Kidney epithelial cell (primary cell): ENCODE measurements around the gene ADIRF. TPM values are rescaled to one million over a fixed set of nuclear protein-coding genes. Genes with fewer than 3 reads are reported as not detected.

Source experiments
- DNase-seq: peaks from one replicate; pipeline ENCODE4 v3.0.0-alpha.2; 2010; ENCODE audit warnings: low read depth
- H3K27me3 ChIP-seq: 2 replicates; pipeline ENCODE4 v1.6.0; 2011; ENCODE audit warnings: low read length; ENCODE audit not compliant: control insufficient read depth, insufficient read depth
- H3K36me3 ChIP-seq: 2 replicates; pipeline ENCODE4 v1.5.1; 2011; ENCODE audit warnings: low read length; ENCODE audit not compliant: control insufficient read depth, insufficient read depth
- H3K4me3 ChIP-seq: 2 replicates; pipeline ENCODE4 v1.5.1; 2011; ENCODE audit warnings: low read depth, mild to moderate bottlenecking, control low read depth, low read length
- total RNA-seq: library from RNA; depleted of rRNA; stranded (reverse); fragments of >200 nt; gene quantifications from 2 replicates; pipeline ENCODE4 v1.2.3, GENCODE V29; 2015
- TF ChIP-seq, protein P1 (sequence below): IDR thresholded peaks from 2 replicates; pipeline ENCODE4 v1.5.1; 2011; ENCODE audit warnings: mild to moderate bottlenecking, moderate library complexity, low read length, control low read depth, inconsistent platforms; ENCODE audit not compliant: insufficient read depth, poor library complexity, severe bottlenecking

ADIRF gene
- total RNA-seq, 1 donor from 2014 or later, result not detected

DNA sequence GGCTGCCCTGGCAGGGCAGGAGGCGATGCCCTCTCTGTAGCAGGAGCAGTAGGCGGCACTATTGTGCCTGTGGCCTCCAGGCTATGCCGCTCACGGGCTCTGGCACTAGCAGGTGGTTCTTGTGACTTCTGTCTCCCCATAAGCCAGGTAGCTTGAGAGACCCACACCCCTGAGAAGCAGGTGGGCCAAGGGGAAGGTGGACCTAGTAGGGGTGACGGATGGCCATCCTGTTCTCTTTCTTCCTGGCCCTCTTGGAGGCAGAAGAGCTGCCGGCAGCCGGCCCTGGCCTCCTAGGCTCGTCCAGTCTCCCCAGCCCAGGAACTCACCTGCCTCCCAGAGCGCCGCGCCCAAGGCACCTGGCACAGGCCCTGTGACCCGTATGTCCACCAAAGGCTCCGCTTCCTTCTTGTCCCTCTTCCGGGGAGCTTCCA, 26.3 kb upstream of the ADIRF start:
- H3K4me3 ChIP-seq, result no peak overlapping the region
- H3K36me3 ChIP-seq, result no peaks in the 10 kb centered on the region
- TF ChIP-seq, protein P1, sequence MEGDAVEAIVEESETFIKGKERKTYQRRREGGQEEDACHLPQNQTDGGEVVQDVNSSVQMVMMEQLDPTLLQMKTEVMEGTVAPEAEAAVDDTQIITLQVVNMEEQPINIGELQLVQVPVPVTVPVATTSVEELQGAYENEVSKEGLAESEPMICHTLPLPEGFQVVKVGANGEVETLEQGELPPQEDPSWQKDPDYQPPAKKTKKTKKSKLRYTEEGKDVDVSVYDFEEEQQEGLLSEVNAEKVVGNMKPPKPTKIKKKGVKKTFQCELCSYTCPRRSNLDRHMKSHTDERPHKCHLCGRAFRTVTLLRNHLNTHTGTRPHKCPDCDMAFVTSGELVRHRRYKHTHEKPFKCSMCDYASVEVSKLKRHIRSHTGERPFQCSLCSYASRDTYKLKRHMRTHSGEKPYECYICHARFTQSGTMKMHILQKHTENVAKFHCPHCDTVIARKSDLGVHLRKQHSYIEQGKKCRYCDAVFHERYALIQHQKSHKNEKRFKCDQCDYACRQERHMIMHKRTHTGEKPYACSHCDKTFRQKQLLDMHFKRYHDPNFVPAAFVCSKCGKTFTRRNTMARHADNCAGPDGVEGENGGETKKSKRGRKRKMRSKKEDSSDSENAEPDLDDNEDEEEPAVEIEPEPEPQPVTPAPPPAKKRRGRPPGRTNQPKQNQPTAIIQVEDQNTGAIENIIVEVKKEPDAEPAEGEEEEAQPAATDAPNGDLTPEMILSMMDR, result no peak
- no peak for DNase-seq
- peaks cover 14% of the 10 kb centered on the region for H3K27me3 ChIP-seq

DNA sequence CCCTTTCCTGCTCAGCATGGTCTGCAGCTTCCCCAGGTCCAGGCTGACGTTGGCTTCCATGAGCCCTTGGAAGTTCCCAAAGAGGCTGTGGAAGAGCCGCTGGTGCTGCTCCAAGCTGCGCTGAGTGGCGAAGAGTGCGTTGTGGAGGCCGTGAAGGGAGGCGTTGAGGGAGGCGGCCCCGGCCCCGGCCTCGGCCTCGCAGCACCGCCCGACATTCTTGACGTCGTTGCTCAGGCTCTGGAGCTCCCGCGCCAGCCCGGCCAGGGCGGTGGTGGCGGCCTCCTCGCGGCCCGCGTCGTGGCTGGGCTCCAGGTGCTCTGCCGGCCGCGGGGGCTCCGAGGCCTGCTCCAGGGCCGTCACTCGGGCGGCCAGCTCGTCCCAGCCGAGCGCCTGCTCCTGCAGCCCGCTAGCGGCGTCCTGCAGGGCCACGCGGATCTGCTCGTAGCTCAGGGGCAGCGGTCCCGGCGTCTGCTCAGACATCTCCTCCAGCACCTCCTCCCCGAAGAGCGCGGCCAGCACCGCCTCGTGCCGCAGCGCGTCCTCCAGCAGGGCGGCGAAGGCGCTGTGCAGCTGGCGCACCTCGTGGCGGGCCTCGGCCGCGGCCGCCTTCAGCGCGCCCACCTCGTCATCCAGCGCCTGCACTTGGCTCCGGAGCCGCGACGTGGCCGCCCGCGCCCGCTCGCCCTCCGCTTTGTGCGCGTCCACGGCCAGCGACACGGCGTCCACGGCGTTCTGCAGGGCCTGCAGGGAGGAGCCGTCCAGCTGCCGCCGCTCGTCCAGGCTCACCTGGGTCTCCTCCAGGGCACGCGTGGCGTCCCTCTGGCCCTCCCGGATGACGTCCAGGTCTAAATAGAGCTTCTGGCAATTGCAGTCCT, 25.6 kb upstream of the ADIRF start:
- H3K27me3 ChIP-seq, result peaks cover 14% of the 10 kb centered on the region
- TF ChIP-seq, protein P1, result no peak
- no peak for DNase-seq
- no peak overlapping the region for H3K4me3 ChIP-seq
- H3K36me3 ChIP-seq, result no peaks in the 10 kb centered on the region

DNA sequence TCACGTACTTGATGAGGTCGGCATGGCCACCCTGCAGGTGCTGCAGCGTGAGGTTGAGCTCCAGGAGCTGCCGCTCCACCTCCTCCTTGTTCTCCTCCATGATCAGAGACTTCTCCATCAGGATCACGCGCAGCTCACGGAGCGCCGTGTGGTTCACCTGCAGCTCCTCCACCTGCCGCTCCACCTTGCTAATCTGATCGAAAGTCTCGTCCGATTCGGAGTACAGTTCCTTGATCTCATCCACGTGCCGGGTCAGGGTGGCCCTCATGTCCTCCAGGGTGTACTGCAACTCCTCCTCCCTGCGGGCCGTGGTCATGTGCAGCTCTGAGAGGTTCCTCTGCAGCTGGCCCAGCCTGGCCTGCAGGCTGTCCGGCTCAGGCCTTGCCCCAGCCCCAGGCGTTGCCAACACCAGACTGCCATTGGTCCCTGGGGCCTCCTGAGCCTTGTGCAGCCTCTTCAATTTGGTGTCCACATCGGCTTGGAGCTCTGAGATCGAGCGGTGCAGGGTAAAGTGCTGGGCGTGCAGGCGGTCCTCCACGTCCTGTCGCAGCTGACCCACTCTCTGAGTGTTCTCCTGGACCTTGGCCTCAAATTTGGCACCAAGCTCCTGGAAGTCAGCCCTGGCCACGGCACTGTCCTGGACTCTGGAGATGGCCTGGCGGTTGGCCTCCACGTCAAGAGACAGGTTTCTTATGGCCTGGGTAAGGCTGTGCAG, 24.8 kb upstream of the ADIRF start:
- no peak overlapping the region for H3K4me3 ChIP-seq
- no peak for DNase-seq
- H3K36me3 ChIP-seq, result no peaks in the 10 kb centered on the region
- TF ChIP-seq, protein P1, result no peak
- peaks cover 14% of the 10 kb centered on the region for H3K27me3 ChIP-seq

DNA sequence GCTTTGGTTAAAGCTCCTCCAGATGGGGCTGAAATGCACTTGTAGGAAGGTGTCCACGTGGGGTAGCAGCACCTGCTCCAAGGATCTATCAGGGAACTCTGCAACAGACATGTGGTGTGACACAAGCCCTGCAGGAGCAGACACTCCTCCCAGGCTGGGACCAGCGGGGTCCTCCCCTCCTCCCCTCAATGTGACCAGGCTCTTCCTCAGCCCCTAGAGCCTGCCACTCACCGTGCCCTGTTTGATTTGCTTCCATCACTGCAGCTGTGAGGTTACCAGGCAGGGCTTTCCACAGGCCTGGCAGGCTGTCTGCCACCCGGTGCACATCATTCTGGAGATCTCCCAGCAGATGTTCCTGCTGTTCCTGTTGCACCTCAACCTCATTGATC, 24.3 kb upstream of the ADIRF start:
- H3K27me3 ChIP-seq, result peaks cover 14% of the 10 kb centered on the region
- TF ChIP-seq, protein P1, result no peak
- no peaks in the 10 kb centered on the region for H3K36me3 ChIP-seq
- no peak for DNase-seq
- no peak overlapping the region for H3K4me3 ChIP-seq

- no peak for DNase-seq
- no peaks in the 10 kb centered on the region for H3K36me3 ChIP-seq
- H3K4me3 ChIP-seq, result no peak overlapping the region
- TF ChIP-seq, protein P1, result no peak
- H3K27me3 ChIP-seq, result peaks cover 14% of the 10 kb centered on the region
These were observed 23.8 kb upstream of the ADIRF start for GRCh38 chr10:86944471-86944870.
